ENCODE data around the gene ASTN1.

The ASTN1 gene

DNA sequence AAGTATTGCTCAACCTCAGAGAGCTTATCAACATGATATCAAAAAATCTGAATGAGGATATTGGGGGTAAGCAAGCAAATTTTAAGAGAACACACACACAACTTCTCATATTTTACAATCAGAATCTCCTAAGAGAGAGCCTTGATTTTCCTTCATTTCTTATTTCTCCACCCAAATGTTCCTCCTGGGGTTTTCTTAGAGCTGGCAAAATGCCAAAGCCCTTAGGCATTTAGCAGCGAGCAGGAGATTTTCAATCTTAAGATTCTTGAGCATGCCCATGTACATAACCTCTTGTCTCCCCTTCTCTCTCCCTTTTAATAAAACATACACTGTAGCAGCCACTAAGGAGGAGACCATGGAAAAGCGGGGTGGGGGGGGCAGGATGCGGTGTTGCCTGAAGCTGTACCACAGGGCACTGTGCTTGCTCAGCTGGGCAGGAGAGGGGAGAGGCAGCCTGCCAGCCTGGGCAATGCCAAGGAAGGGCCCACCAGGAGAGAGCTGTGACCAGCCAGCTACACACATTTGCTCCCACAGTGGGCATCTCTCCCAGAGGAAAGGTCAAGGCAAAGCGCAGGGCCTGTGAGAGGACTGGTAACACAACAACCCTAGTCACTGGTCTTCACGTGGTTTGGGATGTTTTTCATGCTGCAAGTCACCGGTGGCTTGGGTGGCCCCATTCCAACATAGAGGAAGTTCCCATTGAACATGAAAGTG is 10.6 kb upstream of the ASTN1 start:
- no peaks in the 10 kb centered on the region for H3K36me3 ChIP-seq (replicated peaks)
- no peak for DNase-seq (ENCODE audit: low spot score in 2 of 2)
- in situ Hi-C loops (cut with MboI; ENCODE audit: low sequenced_read_pairs): no loop called here
- H3K27me3 ChIP-seq (ENCODE audit: low read depth): no peaks in the 10 kb centered on the region
- H3K4me1 ChIP-seq: no peaks in the 10 kb centered on the region
- no peak overlapping the region for H3K4me3 ChIP-seq
- H3K9me3 ChIP-seq: no peaks in the 10 kb centered on the region

DNA sequence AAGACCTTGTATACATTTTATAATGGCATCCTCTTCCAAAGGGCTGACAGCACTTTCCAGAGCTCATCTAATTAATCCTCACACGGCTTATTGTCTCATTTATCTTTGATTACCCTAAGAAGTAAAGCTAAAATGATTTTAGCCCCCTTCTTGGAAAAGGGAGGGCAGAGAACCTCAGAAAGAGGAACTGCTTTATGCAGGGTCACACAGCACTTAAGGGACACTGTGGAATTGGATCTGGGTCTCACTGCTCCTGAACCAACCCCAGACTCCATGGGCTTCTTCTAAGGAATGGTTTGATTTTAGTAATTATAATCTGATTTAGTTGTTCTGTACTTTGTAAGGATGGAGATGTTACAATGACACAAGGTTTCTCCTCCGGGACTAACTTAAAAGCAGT is 9.5 kb upstream of the ASTN1 start:
- H3K36me3 ChIP-seq (replicated peaks): no peaks in the 10 kb centered on the region
- DNase-seq (ENCODE audit: low spot score in 2 of 2): no peak
- in situ Hi-C loops (cut with MboI; ENCODE audit: low sequenced_read_pairs): no loop called here
- H3K4me3 ChIP-seq: no peak overlapping the region
- H3K4me1 ChIP-seq: no peaks in the 10 kb centered on the region
- no peaks in the 10 kb centered on the region for H3K9me3 ChIP-seq
- 0 out of 2 replicates have a peak, but pooled peaks cover under 1% of the 10 kb centered on the region for H3K27me3 ChIP-seq (ENCODE audit: low read depth)

DNA sequence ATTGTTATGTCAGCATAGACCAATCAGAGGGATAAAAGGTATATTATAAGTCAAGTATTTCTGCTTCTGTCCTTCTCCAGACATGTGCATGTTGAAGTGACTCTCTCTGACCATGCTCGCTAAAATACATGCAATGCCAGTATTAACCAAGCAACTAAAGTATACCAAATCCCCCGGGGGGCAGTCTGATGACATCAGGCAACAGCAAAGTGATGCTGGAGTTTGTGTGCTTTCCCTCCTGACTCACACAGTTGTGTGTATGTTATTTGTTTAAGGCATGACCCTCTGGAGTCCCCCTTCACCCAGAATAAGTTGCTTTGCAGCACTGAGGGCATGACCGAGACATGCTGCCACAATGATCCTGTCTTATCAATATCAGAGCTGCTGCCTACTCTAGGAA is 8.4 kb upstream of the ASTN1 start:
- Histone ChIP-seq H3K4me1 (no peaks in the 10 kb centered on the region), H3K36me3 (replicated peaks) (no peaks in the 10 kb centered on the region), H3K9me3 (no peaks in the 10 kb centered on the region), H3K4me3 (no peak overlapping the region), H3K27me3 (ENCODE audit: low read depth) (0 out of 2 replicates have a peak, but pooled peaks cover 8% of the 10 kb centered on the region)
- DNase-seq (ENCODE audit: low spot score in 2 of 2): no peak
- in situ Hi-C loops (cut with MboI; ENCODE audit: low sequenced_read_pairs): no loop called here

DNA sequence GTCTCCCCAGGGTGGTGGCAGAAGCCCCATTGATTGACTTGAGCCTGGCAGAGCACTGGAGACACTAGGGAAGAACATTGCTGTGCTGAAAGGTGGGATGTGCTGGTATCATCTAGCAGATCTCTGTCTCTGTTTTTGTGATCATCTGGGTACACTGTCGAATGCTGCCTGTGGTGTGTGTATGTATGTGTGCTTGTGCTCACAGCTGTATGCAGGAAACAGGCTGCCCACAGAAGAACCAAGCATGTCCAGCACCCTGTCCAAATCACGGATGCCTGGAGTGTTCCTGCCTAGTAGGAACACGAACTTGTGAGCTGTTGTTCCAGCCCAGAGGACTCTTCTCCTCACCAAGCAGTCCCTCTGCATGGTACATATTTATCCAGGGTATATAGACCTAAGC is 7.8 kb upstream of the ASTN1 start:
- no peaks in the 10 kb centered on the region for H3K36me3 ChIP-seq (replicated peaks)
- H3K9me3 ChIP-seq: no peaks in the 10 kb centered on the region
- H3K4me3 ChIP-seq: no peak overlapping the region
- no peak for DNase-seq (ENCODE audit: low spot score in 2 of 2)
- in situ Hi-C loops (cut with MboI; ENCODE audit: low sequenced_read_pairs): no loop called here
- no peaks in the 10 kb centered on the region for H3K4me1 ChIP-seq
- 0 out of 2 replicates have a peak, but pooled peaks cover 8% of the 10 kb centered on the region for H3K27me3 ChIP-seq (ENCODE audit: low read depth)

DNA sequence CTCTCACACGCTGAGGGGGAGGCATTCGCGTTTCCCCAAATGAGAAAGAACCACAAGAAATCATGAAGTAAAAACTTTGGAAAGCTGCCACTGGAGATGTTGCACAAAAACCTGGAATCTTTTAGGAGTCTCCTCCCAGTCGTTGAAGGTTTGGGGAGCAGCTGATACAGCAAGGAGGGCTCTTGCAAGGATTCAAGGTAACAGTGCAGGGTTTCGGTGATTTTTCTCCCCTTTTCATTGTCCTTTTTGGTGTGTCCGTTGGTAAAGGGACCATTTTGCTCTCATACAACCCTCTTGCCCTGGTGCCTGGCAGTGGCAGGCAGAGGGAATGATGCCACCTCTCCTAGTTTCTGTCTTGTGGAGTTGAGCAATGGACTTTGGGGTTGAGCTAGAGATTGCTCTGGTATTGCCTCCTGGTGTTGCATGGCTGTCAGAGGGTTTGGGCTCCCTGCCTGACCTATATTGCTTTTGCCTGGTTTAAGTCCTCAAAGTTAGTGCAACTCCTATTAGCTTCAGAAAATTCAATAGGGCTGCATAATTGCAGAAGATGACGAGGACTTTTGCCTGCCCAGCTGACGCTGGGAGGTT is 7.1 kb upstream of the ASTN1 start:
- Histone ChIP-seq H3K4me3 (no peak overlapping the region), H3K9me3 (no peaks in the 10 kb centered on the region), H3K27me3 (ENCODE audit: low read depth) (0 out of 2 replicates have a peak, but pooled peaks cover 8% of the 10 kb centered on the region), H3K36me3 (replicated peaks) (no peaks in the 10 kb centered on the region), H3K4me1 (no peaks in the 10 kb centered on the region)
- in situ Hi-C loops (cut with MboI; ENCODE audit: low sequenced_read_pairs): no loop called here
- no peak for DNase-seq (ENCODE audit: low spot score in 2 of 2)

DNA sequence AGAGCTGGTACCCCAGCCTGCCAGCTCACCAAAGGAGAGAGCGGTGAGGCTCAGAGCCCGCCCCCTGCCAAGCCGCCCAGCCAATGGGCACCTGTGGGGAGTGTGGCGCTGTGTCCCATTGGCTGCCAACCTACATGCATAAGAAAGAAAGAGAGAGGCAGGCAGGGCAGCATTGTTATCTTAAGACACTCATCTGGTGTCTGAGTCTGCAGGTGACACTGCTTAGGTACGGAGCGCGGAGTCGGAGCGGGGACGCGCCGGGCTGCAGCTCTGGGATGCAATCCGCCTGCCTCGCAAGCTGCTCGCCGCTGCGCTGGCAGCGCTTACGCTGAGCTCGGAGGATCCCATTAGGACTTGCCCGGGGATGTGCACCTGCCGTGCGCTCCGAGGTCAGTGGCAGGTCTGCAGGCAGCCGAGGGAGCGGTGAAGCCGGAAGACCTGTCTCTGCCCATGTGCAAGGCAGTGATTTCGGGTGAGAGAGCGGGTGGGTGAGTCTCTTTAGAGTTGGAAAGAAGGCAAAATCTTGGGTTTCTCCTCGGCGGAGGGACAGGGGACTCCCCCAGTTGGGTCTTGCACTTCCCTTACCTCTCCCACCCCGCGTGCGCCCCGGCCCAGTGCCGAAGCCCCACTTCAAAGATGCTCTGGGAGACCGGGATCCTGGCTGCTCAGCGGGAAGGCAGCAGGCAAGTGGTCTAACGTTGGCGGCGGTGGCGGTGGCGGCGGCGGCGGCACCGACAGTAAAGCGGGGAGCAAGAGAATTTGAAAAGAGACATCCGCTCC is 6.4 kb upstream of the ASTN1 start, which contains the start of gene BRINP2:
Gene BRINP2, plus strand, starts transcription at position 203 of the 780 bp plus-strand sequence. CDS start 58,919 bp downstream, outside the sequence.
- Histone ChIP-seq H3K27me3 (ENCODE audit: low read depth) (0 out of 2 replicates have a peak, but pooled peaks cover 8% of the 10 kb centered on the region), H3K36me3 (replicated peaks) (no peaks in the 10 kb centered on the region), H3K9me3 (no peaks in the 10 kb centered on the region), H3K4me1 (no peaks in the 10 kb centered on the region), H3K4me3 (no peak within 1 kb of the TSS)
- DNase-seq (ENCODE audit: low spot score in 2 of 2): no peak
- in situ Hi-C loops (cut with MboI; ENCODE audit: low sequenced_read_pairs): no loop called here

DNA sequence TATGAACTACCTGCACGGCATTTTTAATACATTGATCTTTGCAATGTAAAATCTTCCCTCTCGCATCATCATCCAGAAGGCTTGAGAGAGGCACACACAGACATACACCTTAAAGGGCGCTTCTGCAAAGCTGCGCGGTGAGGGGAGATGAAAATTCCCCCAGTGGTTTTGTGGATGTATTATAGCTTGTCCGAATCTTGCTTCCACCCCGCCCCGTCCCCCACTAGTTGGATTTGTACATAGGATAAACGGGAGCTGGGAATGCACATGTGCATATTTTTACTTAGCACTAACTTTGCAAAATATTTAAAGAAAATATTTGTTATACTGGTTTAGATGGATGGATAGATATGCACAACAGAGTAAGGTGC is 542 bp upstream of the ASTN1 start:
- in situ Hi-C loops (cut with MboI; ENCODE audit: low sequenced_read_pairs): no loop called here
- no peak for DNase-seq (ENCODE audit: low spot score in 2 of 2)
- H3K27me3 ChIP-seq (ENCODE audit: low read depth): peaks cover 22% of the 10 kb centered on the region
- no peaks in the 10 kb centered on the region for H3K36me3 ChIP-seq (replicated peaks)
- H3K9me3 ChIP-seq: no peaks in the 10 kb centered on the region
- no peaks in the 10 kb centered on the region for H3K4me1 ChIP-seq
- H3K4me3 ChIP-seq: no peak overlapping the region

DNA sequence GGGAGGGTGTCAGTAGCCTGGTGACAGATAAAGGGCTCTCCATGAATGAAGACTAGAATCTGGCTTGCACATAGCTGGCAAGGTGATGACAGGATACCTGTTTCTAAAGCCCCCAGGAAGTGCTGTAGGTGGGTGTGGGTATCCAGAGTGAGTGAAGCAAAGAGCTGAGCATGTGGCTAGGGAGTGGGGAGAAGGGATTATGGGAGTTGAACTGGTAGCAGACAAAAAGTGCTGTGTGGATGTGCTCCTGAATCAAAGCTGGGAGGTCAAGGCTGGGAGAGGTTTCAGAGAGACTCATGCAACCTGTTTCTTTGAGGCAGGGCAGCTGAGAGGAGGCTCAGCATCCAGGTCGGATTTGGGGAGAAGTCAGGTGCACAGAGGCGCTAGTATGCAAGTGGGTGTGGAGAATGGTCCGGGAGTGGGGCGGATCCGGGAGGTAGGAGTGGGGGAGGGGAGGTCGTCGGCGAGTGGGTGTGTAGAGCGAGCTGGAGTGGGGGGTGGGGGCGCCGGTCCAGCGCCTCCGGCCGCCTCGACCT is 600 bp downstream of the ASTN1 start:
- no peak overlapping the region for H3K4me3 ChIP-seq
- DNase-seq (ENCODE audit: low spot score in 2 of 2): no peak
- no peaks in the 10 kb centered on the region for H3K4me1 ChIP-seq
- no peaks in the 10 kb centered on the region for H3K36me3 ChIP-seq (replicated peaks)
- in situ Hi-C loops (cut with MboI; ENCODE audit: low sequenced_read_pairs): no loop called here
- no peaks in the 10 kb centered on the region for H3K9me3 ChIP-seq
- peaks cover 21% of the 10 kb centered on the region for H3K27me3 ChIP-seq (ENCODE audit: low read depth)

DNA sequence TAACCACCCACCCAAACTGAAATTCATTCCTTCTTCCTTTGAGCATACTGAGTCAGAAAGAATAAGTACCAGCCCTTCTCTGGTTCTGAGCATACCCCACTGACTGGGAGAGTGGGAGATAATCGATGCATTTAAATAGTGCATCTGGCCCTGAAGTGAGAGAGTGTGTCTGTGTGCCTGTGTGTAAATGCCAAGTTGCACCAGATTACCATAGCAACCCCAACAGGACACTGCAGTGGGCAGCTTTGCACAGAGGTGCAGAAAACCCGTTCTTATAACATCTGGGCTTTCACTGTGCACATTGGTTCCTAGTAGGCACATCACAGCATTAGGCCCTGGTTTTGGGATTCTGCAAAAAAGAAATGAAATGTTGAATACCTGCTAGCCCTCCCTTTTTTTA is 2.3 kb downstream of the ASTN1 start:
- Histone ChIP-seq H3K27me3 (ENCODE audit: low read depth) (peaks cover 15% of the 10 kb centered on the region), H3K4me3 (no peak overlapping the region)

DNA sequence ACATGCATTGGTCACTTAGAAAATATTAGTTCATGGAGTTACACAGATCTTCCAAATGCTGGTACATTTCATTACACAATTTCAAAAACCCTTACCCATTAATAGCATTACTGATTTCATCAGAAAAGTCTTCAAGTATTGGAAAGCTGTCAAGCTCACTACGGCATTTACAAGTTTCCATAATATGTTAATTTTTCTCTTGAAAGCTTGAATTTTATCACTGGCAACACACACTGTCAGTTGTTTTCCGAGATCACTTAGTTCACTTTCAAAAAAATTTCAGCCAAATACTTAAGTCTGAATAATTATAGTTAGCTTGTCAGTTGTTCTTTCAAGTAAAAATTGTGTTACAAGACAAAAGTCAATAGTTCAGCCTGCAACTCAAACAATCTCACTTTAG is 18.0 kb downstream of the ASTN1 start:
- in situ Hi-C loops (cut with MboI; ENCODE audit: low sequenced_read_pairs): no loop called here
- Histone ChIP-seq H3K4me1 (no peaks in the 10 kb centered on the region), H3K27me3 (ENCODE audit: low read depth) (no peaks in the 10 kb centered on the region), H3K4me3 (no peak overlapping the region), H3K36me3 (replicated peaks) (no peaks in the 10 kb centered on the region), H3K9me3 (no peaks in the 10 kb centered on the region)
- DNase-seq (ENCODE audit: low spot score in 2 of 2): no peak

More for the DNA sequence above, 2.3 kb downstream of the ASTN1 start:
- in situ Hi-C loops (cut with MboI; ENCODE audit: low sequenced_read_pairs): no loop called here
- H3K36me3 ChIP-seq (replicated peaks): no peaks in the 10 kb centered on the region
- no peaks in the 10 kb centered on the region for H3K9me3 ChIP-seq
- no peak for DNase-seq (ENCODE audit: low spot score in 2 of 2)
- no peaks in the 10 kb centered on the region for H3K4me1 ChIP-seq

DNA sequence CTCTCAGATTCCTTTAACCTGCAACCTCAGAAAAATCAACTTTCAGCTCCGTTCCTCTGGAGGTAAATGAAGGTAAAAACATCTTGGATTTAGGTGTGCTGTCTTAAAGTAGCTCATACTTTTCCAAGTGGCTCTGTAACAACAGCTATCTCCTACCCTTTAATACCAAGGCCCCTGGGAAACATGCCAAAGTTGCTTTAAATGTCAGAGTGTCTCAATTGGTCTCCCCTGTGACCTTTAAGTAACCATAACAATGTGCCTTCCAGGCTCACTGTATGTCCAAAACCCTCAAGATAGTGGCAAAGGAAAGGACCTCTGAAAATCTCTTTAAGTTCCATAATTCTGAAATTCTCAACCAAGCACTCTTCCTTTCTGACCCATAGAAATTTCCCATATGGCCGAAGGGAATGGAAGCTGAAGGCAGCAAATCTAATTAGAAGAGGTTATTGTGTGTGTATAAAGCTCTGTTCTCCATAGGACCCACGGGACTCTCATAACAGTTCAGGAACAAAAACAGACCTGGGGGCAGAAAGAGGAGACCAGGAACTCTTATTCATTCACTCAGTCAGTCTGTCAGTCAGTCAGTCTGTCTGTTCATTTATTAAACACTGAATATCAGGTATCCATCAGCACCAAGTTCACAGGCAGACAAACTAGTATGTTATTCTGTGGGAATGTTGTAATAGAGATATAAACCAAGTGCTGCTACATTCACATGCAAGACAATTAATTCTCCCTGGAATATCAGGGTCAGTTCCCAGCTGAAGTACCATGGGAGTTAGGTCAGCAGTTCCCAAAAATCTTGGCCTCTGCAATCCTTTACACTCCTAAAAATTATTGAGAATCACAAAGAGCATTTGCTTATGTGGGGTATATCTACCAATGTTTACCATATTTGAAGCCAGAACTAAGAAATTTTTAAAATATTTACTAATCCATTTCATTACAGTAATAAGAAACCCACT is 19.1 kb downstream of the ASTN1 start:
- Histone ChIP-seq H3K9me3 (no peaks in the 10 kb centered on the region), H3K36me3 (replicated peaks) (no peaks in the 10 kb centered on the region), H3K27me3 (ENCODE audit: low read depth) (no peaks in the 10 kb centered on the region), H3K4me1 (no peaks in the 10 kb centered on the region), H3K4me3 (no peak overlapping the region)
- DNase-seq (ENCODE audit: low spot score in 2 of 2): no peak
- in situ Hi-C loops (cut with MboI; ENCODE audit: low sequenced_read_pairs): no loop called here

DNA sequence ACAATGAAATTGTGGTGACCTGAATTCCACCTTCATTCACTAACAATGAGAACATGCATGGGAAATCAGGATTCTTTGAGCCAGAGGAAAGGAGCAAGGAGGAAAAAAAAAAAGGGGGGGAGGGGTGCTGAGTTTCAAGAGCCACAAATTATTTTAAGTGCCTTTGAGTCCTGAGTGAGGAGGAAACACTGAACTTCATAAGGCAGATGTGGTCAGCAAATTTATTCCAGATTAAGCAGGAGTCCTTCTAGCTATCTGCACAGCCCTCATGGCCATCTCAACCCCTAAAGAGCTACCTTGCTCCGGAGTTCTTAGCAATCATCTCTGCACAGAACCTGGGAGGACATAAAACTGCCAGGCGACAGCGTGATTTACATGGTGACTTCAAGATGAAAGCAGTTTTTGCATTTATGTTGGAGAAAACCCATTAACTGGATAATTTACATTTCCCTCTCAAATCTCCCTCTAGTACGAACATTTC is 21.7 kb downstream of the ASTN1 start:
- Histone ChIP-seq H3K27me3 (ENCODE audit: low read depth) (no peaks in the 10 kb centered on the region), H3K4me3 (no peak overlapping the region), H3K36me3 (replicated peaks) (no peaks in the 10 kb centered on the region), H3K4me1 (no peaks in the 10 kb centered on the region), H3K9me3 (no peaks in the 10 kb centered on the region)
- no peak for DNase-seq (ENCODE audit: low spot score in 2 of 2)
- in situ Hi-C loops (cut with MboI; ENCODE audit: low sequenced_read_pairs): no loop called here

DNA sequence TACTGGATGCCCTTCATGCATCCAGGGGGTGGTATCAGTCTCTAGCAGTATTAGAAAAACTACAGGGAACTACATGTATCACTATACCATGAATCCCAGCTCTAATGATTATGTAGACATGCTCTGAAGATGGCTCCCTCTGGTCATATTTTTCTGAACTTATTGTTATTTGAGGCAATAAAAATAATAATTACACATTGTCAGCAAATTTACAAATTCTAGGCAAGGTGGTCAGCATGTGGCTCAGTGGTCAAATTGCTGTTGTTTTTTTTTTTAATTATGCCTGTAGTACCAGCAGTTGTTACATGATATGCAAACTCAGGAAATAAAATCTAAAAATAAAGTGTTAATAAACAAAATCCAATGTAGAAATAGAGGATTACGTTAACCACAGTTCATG is 22.5 kb downstream of the ASTN1 start:
- H3K27me3 ChIP-seq (ENCODE audit: low read depth): no peaks in the 10 kb centered on the region
- no peaks in the 10 kb centered on the region for H3K4me1 ChIP-seq
- no peak for DNase-seq (ENCODE audit: low spot score in 2 of 2)
- no peaks in the 10 kb centered on the region for H3K36me3 ChIP-seq (replicated peaks)
- H3K4me3 ChIP-seq: no peak overlapping the region
- in situ Hi-C loops (cut with MboI; ENCODE audit: low sequenced_read_pairs): no loop called here
- no peaks in the 10 kb centered on the region for H3K9me3 ChIP-seq
